Measurements from ENCODE around the gene BPIFB4. TPM values are rescaled to one million over a fixed set of nuclear protein-coding genes. Genes with fewer than 3 reads are reported as not detected.
A peak's percentile ranks its signal among the peaks of the same experiment; 100 is the strongest.

The BPIFB4 gene
- total RNA-seq, 1 experiment from 2014 or later = not detected

GRCh38 chr20:33133373-33133941, 54.0 kb downstream of the BPIFB4 start:
- no peaks in the 10 kb centered on the region for H3K9me3 ChIP-seq (ENCODE audit: control insufficient read depth, insufficient read depth, low read depth, low read length)
- TF ChIP-seq CTCF (IDR thresholded peaks at IDR 0.05) (no peak), SIN3A (IDR thresholded peaks at IDR 0.05; ENCODE audit: borderline replicate concordance, insufficient read depth, low read depth, low read length) (no peak), TCF7L2 (IDR thresholded peaks at IDR 0.05; ENCODE audit: low read depth, low read length) (no peak), REST (IDR thresholded peaks at IDR 0.05; ENCODE audit: insufficient read depth in 1 of 2, low read depth in 2 of 2, low read length in 1 of 2) (no peak), POLR2AphosphoS5 (IDR thresholded peaks at IDR 0.05; ENCODE audit: low read depth, low read length) (no peak)
- ChIA-PET POLR2A (no interaction called here), CTCF (no interaction called here)
- no peaks in the 10 kb centered on the region; the same call in 1 of the 2 replicates for H3K27me3 ChIP-seq (ENCODE audit: control insufficient read depth, insufficient read depth, low read length)
- H3K4me1 ChIP-seq (ENCODE audit: control insufficient read depth, insufficient read depth, low read length) = no peaks in the 10 kb centered on the region
- 0 out of 2 replicates have a peak, but pooled peaks have one; percentile 34 for ATAC-seq
- no peak overlapping the region for H3K27ac ChIP-seq (ENCODE audit: low read length)
- DNase-seq (ENCODE audit: low read depth, low spot score) = no peak
- in situ Hi-C loops (cut with HindIII; ENCODE audit: low pct_unique_long_range_greater_than_20kb, low sequenced_read_pairs) = no loop called here
- no peaks in the 10 kb centered on the region for H3K36me3 ChIP-seq (ENCODE audit: control insufficient read depth, insufficient read depth, low read length)
- H3K4me3 ChIP-seq (ENCODE audit: low read depth in 2 of 2, low read length in 2 of 2) = no peak overlapping the region
- no TSS peak for BruUV-seq (replicated peaks)
- intact Hi-C loops (cut with micrococcal nuclease; ENCODE audit: unreplicated experiment) = no loop called here

- no peaks in the 10 kb centered on the region for H3K36me3 ChIP-seq (ENCODE audit: control insufficient read depth, insufficient read depth, low read length)
- peaks cover 3% of the 10 kb centered on the region; the same call in 1 of the 2 replicates for H3K27me3 ChIP-seq (ENCODE audit: control insufficient read depth, insufficient read depth, low read length)
- H3K4me3 ChIP-seq (ENCODE audit: low read depth in 2 of 2, low read length in 2 of 2) = no peak overlapping the region
- H3K4me1 ChIP-seq (ENCODE audit: control insufficient read depth, insufficient read depth, low read length) = no peaks in the 10 kb centered on the region
- no peak overlapping the region for H3K27ac ChIP-seq (ENCODE audit: low read length)
- DNase-seq (ENCODE audit: low read depth, low spot score) = no peak
- BruUV-seq (replicated peaks) = no TSS peak
- ChIA-PET CTCF (no interaction called here), POLR2A (no interaction called here)
- TF ChIP-seq TCF7L2 (IDR thresholded peaks at IDR 0.05; ENCODE audit: low read depth, low read length) = no peak
- no peak for TF ChIP-seq REST (IDR thresholded peaks at IDR 0.05; ENCODE audit: insufficient read depth in 1 of 2, low read depth in 2 of 2, low read length in 1 of 2)
- TF ChIP-seq POLR2AphosphoS5 (IDR thresholded peaks at IDR 0.05; ENCODE audit: low read depth, low read length) = no peak
- no peaks in the 10 kb centered on the region for H3K9me3 ChIP-seq (ENCODE audit: control insufficient read depth, insufficient read depth, low read depth, low read length)
- intact Hi-C loops (cut with micrococcal nuclease; ENCODE audit: unreplicated experiment) (no loop called here), in situ Hi-C loops (cut with HindIII; ENCODE audit: low pct_unique_long_range_greater_than_20kb, low sequenced_read_pairs) (no loop called here)
- ATAC-seq = no peak
Measured at GRCh38 chr20:33137195-33137594, 57.8 kb downstream of the BPIFB4 start.
